Brain microvascular endothelial cell (primary cell): ENCODE results near the gene OR2V1.

Experiments
- DNase-seq: peaks from one replicate; pipeline ENCODE4 v3.0.0-alpha.2; 2020
- H3K27ac ChIP-seq: fragments of 250-450 bp; sonication (Bioruptor Pico); 2 replicates; pipeline ENCODE4 v1.5.1; 2020; ENCODE audit warnings: mild to moderate bottlenecking, moderate library complexity
- H3K27me3 ChIP-seq: fragments of 250-450 bp; sonication (Bioruptor Pico); replicated peaks from 2 replicates; pipeline ENCODE4 v1.5.1; 2020; ENCODE audit warnings: mild to moderate bottlenecking
- H3K36me3 ChIP-seq: fragments of 250-450 bp; sonication (Bioruptor Pico); replicated peaks from 2 replicates; pipeline ENCODE4 v1.5.1; 2020; ENCODE audit warnings: mild to moderate bottlenecking
- H3K4me3 ChIP-seq: 2 replicates; pipeline ENCODE4 v1.5.1; 2011; ENCODE audit warnings: low read depth, mild to moderate bottlenecking, control low read depth, low read length, moderate library complexity
- CTCF ChIP-seq: IDR thresholded peaks from 2 replicates; pipeline ENCODE4 v1.5.1; 2011; ENCODE audit warnings: low read depth, mild to moderate bottlenecking, moderate library complexity, low read length, control low read depth, inconsistent platforms; ENCODE audit errors: missing control alignments
- in situ Hi-C: cut with HindIII; loops from 2 replicates; pipeline ENCODE4 v1.10.0; 2017; ENCODE audit warnings: low sequenced_read_pairs, low pct_ligation_motif_present

Gene OR2V1

GRCh38 chr5:181160152-181160754, 29.3 kb upstream of the OR2V1 start:
- no peaks in the 10 kb centered on the region for H3K36me3 ChIP-seq
- peak overlapping the region; percentile 53 for H3K4me3 ChIP-seq
- peak; percentile 22 for DNase-seq
- H3K27ac ChIP-seq: peak overlapping the region; percentile 91
- no peak for TF ChIP-seq CTCF
- no peaks in the 10 kb centered on the region for H3K27me3 ChIP-seq
- in situ Hi-C loops: no loop called here

- Histone ChIP-seq H3K4me3 (no peak overlapping the region), H3K36me3 (no peaks in the 10 kb centered on the region), H3K27me3 (no peaks in the 10 kb centered on the region), H3K27ac (no peak overlapping the region)
- peak; percentile 80 for DNase-seq
- in situ Hi-C loops: no loop called here
- TF ChIP-seq CTCF: peak; percentile 95
Observed at GRCh38 chr5:181159286-181160151, 28.6 kb upstream of the OR2V1 start.

GRCh38 chr5:181158869-181159268, 27.9 kb upstream of the OR2V1 start:
- TF ChIP-seq CTCF: no peak
- Histone ChIP-seq H3K27me3 (no peaks in the 10 kb centered on the region), H3K4me3 (no peak overlapping the region), H3K36me3 (no peaks in the 10 kb centered on the region), H3K27ac (no peak overlapping the region)
- DNase-seq: no peak
- in situ Hi-C loops: no loop called here

GRCh38 chr5:181156758-181157157, 25.8 kb upstream of the OR2V1 start:
- Histone ChIP-seq H3K36me3 (no peaks in the 10 kb centered on the region), H3K27me3 (no peaks in the 10 kb centered on the region), H3K4me3 (no peak overlapping the region), H3K27ac (no peak overlapping the region)
- DNase-seq: no peak
- TF ChIP-seq CTCF: no peak
- in situ Hi-C loops: no loop called here

GRCh38 chr5:181153814-181154213, 22.8 kb upstream of the OR2V1 start:
- H3K27ac ChIP-seq: no peak overlapping the region
- H3K4me3 ChIP-seq: no peak overlapping the region
- H3K36me3 ChIP-seq: no peaks in the 10 kb centered on the region
- in situ Hi-C loops: no loop called here
- no peaks in the 10 kb centered on the region for H3K27me3 ChIP-seq
- DNase-seq: no peak
- no peak for TF ChIP-seq CTCF
